Neural crest cell (in vitro differentiated cells): ENCODE data around the gene MYCBPAP. TPM values are rescaled to one million over a fixed set of nuclear protein-coding genes. Genes with fewer than 3 reads are reported as not detected.
A peak's percentile ranks its signal among the peaks of the same experiment; 100 is the strongest.

ENCODE experiments used
- DNase-seq: peaks from one replicate; pipeline ENCODE4 v3.0.0; 2021; ENCODE audit warnings: low read depth, mixed read lengths, low spot score
- H3K27ac Mint-ChIP-seq: one replicate; pipeline ENCODE4 v1.8.0; 2021; ENCODE audit warnings: mild to moderate bottlenecking, mixed read lengths; ENCODE audit not compliant: unreplicated experiment
- H3K27me3 Mint-ChIP-seq: 2 replicates; pipeline ENCODE4 v1.8.0; 2021; ENCODE audit warnings: low read depth, mild to moderate bottlenecking, mixed read lengths
- H3K36me3 Mint-ChIP-seq: 2 replicates; pipeline ENCODE4 v1.8.0; 2021; ENCODE audit warnings: low read depth, mild to moderate bottlenecking, mixed read lengths
- H3K4me1 Mint-ChIP-seq: 2 replicates; pipeline ENCODE4 v1.8.0; 2021; ENCODE audit warnings: mixed read lengths
- H3K4me3 Mint-ChIP-seq: one replicate; pipeline ENCODE4 v1.8.0; 2021; ENCODE audit warnings: mild to moderate bottlenecking, mixed read lengths
- H3K9me3 Mint-ChIP-seq: 2 replicates; pipeline ENCODE4 v1.8.0; 2021; ENCODE audit warnings: mixed read lengths
- total RNA-seq: library from RNA; stranded (reverse); gene quantifications from 2 replicates; pipeline ENCODE4 v1.2.1, GENCODE V29; 2021
- TF ChIP-seq, protein P1 (sequence below): fragments of 200-600 bp; sonication (generic); conservative IDR thresholded peaks from 2 replicates; pipeline ENCODE4 v1.5.0; 2021; ENCODE audit warnings: antibody characterized with exemption, mild to moderate bottlenecking

Gene MYCBPAP
- total RNA-seq, 1 donor from 2014 or later, result 1.2 TPM

DNA sequence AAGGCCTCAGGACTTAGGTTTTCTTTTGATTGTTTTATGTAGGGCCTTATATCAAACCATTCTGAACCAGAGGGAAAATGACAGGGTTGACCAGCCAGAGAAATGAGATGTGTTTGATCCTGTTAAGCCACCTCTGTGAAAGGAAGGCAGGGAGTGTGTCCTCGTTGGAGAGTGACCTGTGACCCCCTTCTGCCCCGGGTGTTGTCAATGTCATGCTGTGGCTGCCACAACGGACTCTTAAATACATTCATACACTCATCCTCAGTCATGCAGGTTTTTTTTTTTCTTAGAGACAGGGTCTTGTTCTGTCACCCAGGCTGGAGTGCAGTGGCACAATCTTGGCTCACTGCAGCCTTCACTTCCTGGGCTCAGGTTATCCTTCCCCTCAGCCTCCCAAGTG, 6.1 kb downstream of the MYCBPAP start:
- Mint-ChIP-seq H3K27ac (no peak overlapping the region), H3K9me3 (no peaks in the 10 kb centered on the region), H3K36me3 (no peaks in the 10 kb centered on the region), H3K27me3 (no peaks in the 10 kb centered on the region), H3K4me1 (peaks cover 41% of the 10 kb centered on the region), H3K4me3 (no peak overlapping the region)
- no peak for DNase-seq
- TF ChIP-seq, protein P1, sequence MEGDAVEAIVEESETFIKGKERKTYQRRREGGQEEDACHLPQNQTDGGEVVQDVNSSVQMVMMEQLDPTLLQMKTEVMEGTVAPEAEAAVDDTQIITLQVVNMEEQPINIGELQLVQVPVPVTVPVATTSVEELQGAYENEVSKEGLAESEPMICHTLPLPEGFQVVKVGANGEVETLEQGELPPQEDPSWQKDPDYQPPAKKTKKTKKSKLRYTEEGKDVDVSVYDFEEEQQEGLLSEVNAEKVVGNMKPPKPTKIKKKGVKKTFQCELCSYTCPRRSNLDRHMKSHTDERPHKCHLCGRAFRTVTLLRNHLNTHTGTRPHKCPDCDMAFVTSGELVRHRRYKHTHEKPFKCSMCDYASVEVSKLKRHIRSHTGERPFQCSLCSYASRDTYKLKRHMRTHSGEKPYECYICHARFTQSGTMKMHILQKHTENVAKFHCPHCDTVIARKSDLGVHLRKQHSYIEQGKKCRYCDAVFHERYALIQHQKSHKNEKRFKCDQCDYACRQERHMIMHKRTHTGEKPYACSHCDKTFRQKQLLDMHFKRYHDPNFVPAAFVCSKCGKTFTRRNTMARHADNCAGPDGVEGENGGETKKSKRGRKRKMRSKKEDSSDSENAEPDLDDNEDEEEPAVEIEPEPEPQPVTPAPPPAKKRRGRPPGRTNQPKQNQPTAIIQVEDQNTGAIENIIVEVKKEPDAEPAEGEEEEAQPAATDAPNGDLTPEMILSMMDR, result no peak

DNA sequence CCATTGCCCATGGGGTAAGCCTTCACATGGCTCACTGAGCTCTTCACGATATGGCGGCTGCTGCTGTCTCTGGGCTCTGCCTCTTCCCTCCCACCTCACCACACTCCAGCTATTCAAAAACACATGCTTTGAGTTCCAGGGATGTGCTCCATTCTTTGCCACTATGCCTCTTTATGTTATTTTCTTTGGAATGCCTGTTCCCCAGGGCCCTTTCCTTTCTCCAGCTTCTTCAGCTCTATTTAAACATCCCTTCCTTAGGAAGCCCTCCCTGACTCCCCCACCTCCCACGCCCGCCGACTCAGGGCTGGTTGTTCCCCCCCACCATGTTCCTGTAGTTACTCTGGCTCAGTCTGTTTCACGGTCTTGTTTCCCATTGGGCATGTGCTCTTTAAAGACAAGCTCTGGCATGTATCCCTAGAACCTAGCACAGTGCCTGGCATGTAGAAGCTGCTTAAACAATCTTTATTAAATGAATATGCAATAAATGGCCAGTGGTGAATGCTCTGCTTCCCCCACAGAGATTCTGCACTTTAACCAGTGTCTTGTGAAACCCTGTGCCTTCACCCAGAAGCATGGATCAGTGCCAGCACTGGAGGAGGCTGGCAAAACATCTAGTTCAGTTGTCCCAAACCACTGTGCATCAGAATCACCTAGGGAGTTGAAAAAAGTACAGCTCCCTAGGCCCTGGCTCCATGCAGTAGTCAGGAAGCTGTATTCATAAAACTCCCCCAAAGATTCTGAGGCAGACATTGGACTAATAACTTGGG, 6.9 kb downstream of the MYCBPAP start:
- no peaks in the 10 kb centered on the region for H3K36me3 Mint-ChIP-seq
- no peak for DNase-seq
- H3K27ac Mint-ChIP-seq, result no peak overlapping the region
- peaks cover 36% of the 10 kb centered on the region for H3K4me1 Mint-ChIP-seq
- TF ChIP-seq, protein P1, result no peak
- no peaks in the 10 kb centered on the region for H3K9me3 Mint-ChIP-seq
- H3K4me3 Mint-ChIP-seq, result peak overlapping the region; percentile 1
- no peaks in the 10 kb centered on the region for H3K27me3 Mint-ChIP-seq

DNA sequence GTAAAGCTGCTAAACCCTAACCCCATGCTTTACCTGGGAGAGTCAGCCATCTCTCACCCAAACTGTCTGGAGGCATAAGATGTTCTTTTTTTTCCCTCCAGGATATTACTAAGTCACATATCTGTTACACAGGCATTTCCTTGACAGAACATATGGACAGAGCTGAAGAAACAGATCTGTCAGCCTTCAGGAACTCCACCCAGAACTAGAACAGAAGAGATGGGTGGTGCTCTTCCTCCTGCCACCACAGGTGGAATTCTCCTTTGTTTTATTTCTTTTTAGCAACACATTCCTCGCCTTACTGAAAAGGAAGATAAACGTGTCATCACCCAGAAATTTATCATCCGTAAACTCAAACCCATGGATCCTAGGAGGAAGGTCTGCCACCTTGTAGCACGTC, 8.8 kb downstream of the MYCBPAP start:
- H3K9me3 Mint-ChIP-seq, result no peaks in the 10 kb centered on the region
- DNase-seq, result no peak
- no peak overlapping the region for H3K4me3 Mint-ChIP-seq
- no peaks in the 10 kb centered on the region for H3K27me3 Mint-ChIP-seq
- H3K36me3 Mint-ChIP-seq, result no peaks in the 10 kb centered on the region
- H3K4me1 Mint-ChIP-seq, result peaks cover 22% of the 10 kb centered on the region
- H3K27ac Mint-ChIP-seq, result no peak overlapping the region
- TF ChIP-seq, protein P1, result no peak

DNA sequence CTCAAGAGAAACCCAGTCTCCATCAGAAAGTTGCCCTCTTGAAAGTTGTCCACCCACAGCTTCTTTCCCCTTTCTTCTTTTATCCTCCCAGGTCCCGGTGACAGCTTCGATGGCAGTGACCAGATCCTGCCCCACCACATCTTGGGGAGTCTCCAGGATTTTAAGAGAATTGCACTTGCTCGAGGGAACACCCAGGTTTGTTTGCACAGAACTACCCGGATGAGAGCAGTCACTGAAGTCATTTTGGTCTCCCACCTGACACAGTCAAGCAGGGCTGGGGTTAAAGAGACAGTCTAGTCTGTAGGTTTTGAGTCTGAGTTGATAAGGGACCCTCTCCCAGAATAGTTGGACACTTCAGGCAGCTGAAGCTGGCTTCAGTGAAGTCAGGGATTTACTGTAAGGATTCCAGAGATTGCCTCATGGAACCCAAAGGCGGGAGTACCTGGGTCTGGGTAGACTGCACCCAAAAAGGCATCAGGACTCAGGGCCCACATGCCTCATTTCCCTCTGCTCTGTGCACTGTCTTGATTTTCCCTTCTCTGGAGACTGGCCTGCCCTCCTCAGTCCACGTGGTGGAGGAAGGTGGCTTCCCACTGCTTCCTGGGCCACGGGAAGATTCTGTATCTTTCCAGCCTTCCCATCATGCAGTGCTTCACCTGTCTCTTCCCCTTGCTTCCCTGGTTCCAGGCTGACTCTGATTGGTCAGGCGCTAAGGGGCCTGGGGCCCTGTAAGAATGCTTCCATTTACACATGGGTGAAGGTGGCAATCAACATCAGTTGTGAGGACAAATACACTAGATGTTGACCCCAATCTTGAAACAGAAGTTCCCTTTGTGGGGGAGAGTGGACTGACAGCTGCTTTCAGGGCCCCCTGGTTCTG, 9.5 kb downstream of the MYCBPAP start:
- H3K36me3 Mint-ChIP-seq, result no peaks in the 10 kb centered on the region
- TF ChIP-seq, protein P1, result no peak
- H3K27me3 Mint-ChIP-seq, result no peaks in the 10 kb centered on the region
- H3K27ac Mint-ChIP-seq, result no peak overlapping the region
- H3K4me3 Mint-ChIP-seq, result no peak overlapping the region
- no peak for DNase-seq
- H3K4me1 Mint-ChIP-seq, result peaks cover 22% of the 10 kb centered on the region
- H3K9me3 Mint-ChIP-seq, result no peaks in the 10 kb centered on the region

DNA sequence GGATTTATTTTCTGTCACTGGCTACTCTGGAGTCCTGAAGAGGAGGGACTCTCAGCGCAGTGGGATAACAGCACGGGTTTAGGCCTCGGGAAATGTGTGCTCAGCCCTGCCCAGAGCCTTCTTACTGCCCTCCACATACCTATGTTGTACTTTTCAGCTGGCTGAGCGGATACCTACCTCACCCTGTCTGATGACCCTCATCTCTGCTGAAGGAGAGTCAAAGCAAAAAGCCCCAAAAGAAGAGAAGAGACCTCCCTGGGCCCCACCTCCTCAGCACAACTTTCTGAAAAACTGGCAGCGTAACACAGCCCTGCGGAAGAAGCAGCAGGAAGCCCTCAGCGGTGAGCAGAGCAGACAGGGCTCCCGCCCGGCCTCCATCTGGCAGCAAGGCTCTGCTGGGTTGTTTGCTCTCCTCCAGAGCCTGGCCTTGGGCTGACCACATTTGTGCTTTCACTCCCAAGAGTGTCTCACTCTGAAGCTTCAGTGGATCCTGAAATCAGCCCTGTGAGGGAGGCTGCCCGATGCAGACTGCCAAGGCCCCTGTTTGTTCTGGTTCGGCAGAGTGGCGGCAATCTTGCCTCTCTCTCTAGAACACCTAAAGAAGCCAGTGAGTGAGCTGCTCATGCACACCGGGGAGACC, 10.3 kb downstream of the MYCBPAP start:
- H3K4me3 Mint-ChIP-seq, result no peak overlapping the region
- TF ChIP-seq, protein P1, result no peak
- no peaks in the 10 kb centered on the region for H3K9me3 Mint-ChIP-seq
- no peaks in the 10 kb centered on the region for H3K36me3 Mint-ChIP-seq
- H3K27ac Mint-ChIP-seq, result peak overlapping the region; percentile 43
- DNase-seq, result no peak
- no peaks in the 10 kb centered on the region for H3K27me3 Mint-ChIP-seq
- peaks cover 22% of the 10 kb centered on the region for H3K4me1 Mint-ChIP-seq
